ENCODE measurements around the gene CARD11. TPM values are rescaled to one million over a fixed set of nuclear protein-coding genes. Genes with fewer than 3 reads are reported as not detected.

Gene CARD11
- polyA plus RNA-seq, 4 donors = 0.67 to 5.4 (median 3.2) TPM

- H3K4me1 ChIP-seq (ENCODE audit: control insufficient read depth in 3 of 3, insufficient read depth in 2 of 3, low read depth in 1 of 3, low read length in 2 of 3) = peaks cover 0 to 4% (median 0%) of the 10 kb centered on the region in 3 donors
- no peak overlapping the region for H3K4me3 ChIP-seq (ENCODE audit: low read depth in 1 of 3, low read length in 3 of 3)
- DNase-seq = no peak
- no peaks in the 10 kb centered on the region for H3K27me3 ChIP-seq (ENCODE audit: control insufficient read depth in 3 of 3, insufficient read depth in 3 of 3, low read length in 3 of 3)
- WGBS, 3 donors = 82 to 84% (median 83%) methylated on average over 5 of the region's 5 CpGs
- H3K9me3 ChIP-seq (ENCODE audit: control insufficient read depth in 2 of 2, insufficient read depth in 1 of 2, low read depth in 1 of 2, low read length in 1 of 2) = no peaks in the 10 kb centered on the region
- H3K27ac ChIP-seq (ENCODE audit: low read depth in 1 of 3, low read length in 2 of 3) = no peak overlapping the region
- no peak for FAIRE-seq
- H3K36me3 ChIP-seq (ENCODE audit: control insufficient read depth in 3 of 3, insufficient read depth in 2 of 3, low read depth in 1 of 3, low read length in 3 of 3) = no peaks in the 10 kb centered on the region
Observed at GRCh38 chr7:2856388-2857169, 187.1 kb downstream of the CARD11 start.

Other genes with a start within 250 kb of the CARD11 start
- 10 to 100 TPM in 2 of 4 donors, 1 to 10 TPM in 2; 3.4 to 27.2 (median 14.5) TPM for gene GNA12, start 199.6 kb downstream of the CARD11 start, polyA plus RNA-seq

All from small intestine (tissue), 7 donors.